HG03460 (cell line): ENCODE results near the gene RCN2.
"Not testable (repeated sequence)": the region's sequence is repeated elsewhere in the genome, so short reads cannot be mapped to it uniquely, and the experiment has no call there.

Experiments used
- ATAC-seq: cut with Tn5 transposase; IDR thresholded peaks from one replicate; pipeline ENCODE4 v1.9.1; 2021; ENCODE audit not compliant: unreplicated experiment

RCN2 gene

DNA sequence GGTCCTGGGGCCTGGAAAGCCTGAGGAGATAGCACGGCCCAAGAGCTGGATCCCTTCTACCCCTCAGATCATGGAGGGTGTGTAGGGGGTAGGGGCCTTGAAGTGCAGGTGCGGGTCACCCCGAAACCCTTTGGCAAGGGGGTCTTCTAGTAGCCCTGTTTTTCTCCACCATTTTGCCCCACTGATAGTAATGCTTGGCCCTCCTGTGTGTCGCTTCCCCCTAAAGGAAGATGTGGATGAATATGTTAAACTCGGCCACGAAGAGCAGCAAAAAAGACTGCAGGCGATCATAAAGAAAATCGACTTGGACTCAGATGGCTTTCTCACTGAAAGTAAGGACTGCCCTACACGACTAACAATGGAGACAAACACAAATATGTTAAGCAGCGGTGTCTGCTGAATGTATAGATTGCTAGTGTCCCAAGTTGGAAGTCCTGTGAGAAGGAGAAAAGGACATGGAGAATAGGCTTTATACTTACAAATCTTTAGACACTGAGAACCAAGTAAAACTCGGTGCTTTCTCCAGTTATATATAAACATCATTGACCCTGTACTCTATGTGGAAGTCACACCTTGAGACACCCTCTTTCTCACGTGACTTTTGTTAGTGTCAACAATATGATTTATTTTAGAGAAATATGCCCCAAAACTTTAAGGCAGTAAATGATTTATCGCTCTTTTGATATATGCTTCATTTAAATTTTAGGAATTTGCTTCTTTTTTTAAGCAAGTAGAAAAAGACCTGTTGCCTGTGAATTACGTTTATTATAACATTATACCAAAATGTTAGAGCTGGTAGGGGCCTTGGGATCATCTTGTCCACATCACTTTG is 802 bp downstream of the RCN2 start:
- no peak for ATAC-seq

DNA sequence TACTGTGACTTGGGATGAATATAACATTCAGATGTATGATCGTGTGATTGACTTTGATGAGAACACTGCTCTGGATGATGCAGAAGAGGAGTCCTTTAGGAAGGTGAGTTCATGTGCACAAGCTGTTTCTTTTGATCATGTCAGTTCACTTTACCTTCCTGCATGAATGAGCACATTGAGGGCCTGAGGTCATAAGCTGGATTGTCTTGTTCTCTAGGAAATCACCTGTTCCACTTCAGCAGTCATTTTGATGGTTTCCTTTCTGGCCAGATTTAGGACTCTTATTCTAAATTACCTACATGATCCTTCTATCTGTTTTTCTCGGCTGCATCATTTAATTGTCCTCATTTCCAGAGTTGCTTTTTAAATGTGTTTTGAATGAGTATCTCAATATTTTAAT is 4.1 kb downstream of the RCN2 start:
- ATAC-seq = no peak

DNA sequence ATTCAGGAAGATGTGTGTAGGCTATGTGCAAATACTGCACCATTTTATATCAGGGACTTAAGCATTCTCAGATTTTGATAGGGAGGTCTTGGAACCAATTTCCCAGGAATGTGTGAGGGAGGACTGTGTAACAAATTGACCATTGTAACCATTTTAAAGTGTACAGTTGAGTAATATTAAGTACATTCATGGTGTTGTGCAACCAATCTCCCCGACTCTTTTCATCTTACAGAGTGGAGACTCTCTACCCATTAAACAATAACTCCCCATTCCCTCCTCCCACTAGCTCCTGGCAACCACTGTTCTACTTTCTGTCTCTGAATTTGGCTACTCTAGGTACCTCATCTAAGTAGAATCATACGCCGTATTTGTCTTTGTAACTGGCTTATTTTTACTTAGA is 5.1 kb downstream of the RCN2 start:
- no peak for ATAC-seq

DNA sequence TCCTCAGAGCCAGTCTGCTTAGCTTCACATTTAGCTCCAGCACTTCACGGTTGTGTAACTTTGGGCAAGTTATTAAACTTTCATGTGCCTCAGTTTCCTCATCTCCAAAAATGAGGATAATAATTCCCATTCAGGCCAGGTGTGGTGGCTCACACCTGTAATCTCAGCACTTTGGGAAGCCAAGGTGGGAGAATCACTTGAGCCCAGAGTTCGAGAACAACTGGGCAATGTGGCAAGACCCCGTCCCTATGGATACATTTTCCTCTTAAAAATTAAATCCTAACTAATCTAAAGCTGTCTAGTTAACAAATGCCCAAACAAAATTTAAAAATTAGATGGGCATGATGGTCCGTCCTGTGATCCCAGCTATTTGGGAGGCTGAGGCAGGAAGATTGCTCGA is 7.2 kb downstream of the RCN2 start:
- no peak for ATAC-seq

DNA sequence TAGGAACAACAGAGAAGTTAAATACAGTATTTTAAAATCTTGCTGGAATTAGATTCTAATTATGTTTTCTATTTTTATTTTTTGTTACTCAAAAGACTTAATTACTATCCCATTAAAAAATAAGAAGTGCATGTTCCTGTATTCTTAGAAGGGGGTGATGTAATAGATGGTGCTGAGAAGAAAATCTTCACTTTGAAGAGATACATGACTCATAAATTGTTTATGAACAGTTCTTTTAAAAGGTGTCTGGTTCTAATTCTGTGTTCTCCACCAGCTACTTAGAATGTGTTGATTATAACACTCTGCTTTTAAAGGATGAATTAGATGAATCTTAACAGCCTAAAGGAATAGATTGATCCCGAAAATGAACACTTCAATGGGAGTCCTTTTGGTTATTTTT is 8.2 kb downstream of the RCN2 start:
- no peak for ATAC-seq

DNA sequence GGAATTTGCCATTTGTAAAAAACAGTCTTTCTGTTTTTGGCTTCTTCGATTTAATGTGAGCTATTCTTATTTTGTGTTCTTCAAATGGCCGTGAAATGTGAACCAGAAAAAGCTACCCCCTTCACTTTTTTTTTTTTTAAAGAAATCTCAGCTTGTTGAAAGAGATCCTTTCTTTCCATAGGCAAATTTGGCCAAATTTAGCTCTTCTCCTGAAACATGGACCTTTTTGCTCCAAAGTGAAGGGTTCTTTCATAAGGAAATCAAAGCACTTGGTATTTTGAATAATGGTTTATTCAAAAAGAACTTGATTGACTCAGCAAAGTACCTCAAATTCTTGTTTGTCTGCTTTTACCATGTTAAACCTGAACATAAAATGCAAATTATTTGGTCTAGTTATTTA is 10.1 kb downstream of the RCN2 start:
- ATAC-seq = no peak

DNA sequence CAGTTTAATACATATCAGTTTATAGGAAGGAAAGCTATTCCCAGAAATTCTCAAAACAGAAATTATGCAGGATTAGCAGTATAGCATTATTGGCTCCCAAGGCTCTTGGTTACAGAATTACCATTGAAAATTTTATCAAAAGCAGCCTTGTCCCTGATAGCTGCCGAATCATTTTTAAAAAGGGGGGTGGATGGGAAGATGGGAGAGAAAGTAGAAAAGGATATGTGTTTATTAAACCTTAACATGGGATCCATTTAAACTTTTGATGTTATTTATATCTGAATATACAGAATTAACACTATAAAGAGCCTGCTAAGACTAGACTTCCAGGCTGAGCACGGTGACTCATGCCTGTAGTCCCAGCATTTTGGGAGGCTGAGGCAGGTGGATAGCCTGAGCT is 10.8 kb downstream of the RCN2 start:
- ATAC-seq = no peak

DNA sequence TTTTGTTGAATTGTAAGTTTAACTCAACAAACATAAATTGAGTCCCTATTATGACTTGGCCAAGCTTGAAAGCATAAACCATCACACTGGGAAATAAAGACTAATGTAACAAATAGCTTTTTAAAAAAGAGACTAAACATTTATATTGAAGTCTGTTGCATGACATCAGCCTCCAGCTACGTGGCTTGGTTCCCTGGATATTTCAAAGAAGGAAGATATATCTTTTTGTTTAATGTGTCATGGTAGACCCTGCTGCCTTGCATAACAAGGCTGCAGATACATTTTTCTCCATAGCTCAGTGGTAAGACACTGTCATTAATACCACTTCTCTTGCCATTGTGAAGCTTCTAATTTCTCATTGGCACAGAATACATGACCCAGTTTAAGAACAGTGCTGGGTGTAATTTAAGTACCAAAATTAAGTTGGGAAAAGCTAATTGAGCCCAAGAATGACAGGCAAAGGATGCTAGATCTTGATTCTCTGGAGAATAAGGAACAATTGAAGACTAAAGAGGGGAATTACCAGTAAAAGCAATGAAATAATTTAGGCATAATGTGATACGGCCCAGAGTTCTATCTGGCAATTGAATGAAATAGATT is 14.0 kb downstream of the RCN2 start:
- no peak for ATAC-seq

DNA sequence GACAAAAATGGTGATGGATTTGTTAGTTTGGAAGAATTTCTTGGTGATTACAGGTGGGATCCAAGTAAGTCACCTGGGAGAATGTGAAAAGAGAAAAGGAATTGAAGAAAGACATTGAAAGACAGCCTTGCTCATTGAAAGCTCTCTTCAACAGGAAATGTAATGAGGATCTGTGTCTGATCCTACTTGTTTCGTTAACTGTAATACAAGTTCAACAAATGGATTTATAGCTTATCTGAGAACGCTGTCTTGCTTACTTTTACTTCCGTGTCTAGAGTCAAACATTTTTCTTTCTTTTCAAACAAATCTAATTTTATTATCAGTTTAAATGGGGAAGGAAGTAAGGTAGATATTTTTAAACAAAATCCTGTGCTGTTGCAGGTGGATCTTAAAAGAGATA is 15.9 kb downstream of the RCN2 start:
- ATAC-seq = no peak

DNA sequence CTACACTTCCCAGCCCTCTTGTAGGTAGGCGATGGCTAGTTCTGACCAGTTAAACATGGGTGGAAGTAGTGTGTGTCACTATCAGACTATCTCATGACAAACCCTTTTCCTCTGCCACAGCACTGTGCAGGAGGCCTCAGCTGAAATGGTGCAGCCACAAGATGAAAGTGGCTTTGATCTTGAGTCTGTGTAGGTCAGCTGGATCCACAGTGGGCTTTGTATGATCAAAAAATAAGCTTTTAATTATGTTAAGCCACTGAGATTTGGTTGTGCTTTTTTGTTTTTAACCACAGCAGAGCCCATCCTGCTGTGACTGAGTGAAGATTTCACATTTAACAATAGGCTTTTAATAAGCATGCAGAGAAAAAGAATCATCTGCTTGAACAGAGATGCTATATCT is 19.7 kb downstream of the RCN2 start:
- ATAC-seq = no peak

DNA sequence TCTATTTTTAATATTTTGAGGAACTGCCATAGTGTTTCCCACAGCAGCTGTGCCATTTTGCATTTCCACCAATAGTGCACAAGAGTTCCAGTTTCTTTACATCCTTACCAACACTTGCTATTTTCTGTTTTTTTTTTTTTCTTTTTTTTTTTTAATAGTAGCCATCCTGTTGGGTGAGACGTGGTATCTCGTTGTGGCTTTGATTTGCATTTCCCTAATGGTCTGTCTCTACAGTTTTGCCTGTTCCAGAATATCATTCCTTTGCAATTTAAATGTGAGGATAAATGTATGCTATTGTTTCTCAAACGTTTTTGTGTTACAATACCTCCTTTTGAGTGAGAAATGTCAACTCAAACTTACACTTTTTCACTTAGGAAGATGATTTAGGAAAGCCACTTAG is 22.4 kb downstream of the RCN2 start:
- ATAC-seq = no peak

DNA sequence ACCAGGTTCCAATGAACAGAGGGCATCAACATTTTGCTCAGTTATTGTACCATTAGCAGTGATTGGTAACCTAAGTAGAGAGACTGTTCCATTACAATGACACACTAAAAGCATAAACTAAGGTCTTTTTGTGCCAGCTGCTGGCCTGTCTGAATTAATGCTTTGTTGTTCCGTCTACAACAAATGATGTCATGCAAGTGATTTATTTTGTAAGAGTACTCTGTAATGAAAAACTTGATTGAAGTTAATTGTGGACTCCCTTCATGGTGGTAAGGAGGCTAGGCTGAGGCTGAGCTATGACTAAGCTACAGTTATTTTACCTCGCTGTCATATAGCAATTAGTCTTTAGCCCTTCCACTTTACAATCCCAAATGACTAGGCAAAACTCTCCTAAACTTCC is 23.2 kb downstream of the RCN2 start:
- no peak for ATAC-seq

DNA sequence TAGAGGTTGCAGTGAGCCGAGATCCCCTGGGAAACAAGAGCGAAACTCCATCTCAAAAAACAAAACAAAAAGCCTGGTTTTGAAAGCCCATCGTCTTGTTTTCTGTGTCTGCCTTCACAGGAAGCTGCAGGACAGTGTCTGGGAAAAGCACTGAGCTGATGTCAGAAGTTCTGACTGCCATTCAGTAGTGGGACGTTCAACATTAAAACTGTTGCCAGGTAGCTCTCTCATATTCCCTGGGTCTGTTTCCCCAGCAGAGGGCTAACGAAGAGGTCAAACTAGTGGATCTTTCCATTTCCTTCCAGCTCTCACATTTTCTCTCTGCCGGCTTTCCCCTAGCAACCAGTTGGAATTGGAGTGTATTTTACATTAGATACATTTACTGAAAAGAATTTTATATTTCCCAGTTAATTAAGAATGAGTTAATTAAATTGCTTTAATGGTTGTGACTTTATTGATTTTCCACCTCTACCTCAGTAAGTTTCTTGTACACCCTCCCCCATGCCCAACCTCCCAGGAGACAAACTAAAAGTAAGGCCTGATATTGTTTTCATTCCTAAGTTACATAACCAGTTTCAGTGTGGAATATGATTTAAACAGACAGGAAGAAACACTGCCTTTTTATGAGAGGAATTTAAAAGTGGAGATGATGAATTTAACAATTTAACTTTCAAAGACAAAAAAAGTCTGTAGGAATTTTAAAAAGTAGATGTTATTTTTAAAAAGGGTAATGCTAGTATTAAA is 29.9 kb downstream of the RCN2 start:
- no peak for ATAC-seq

DNA sequence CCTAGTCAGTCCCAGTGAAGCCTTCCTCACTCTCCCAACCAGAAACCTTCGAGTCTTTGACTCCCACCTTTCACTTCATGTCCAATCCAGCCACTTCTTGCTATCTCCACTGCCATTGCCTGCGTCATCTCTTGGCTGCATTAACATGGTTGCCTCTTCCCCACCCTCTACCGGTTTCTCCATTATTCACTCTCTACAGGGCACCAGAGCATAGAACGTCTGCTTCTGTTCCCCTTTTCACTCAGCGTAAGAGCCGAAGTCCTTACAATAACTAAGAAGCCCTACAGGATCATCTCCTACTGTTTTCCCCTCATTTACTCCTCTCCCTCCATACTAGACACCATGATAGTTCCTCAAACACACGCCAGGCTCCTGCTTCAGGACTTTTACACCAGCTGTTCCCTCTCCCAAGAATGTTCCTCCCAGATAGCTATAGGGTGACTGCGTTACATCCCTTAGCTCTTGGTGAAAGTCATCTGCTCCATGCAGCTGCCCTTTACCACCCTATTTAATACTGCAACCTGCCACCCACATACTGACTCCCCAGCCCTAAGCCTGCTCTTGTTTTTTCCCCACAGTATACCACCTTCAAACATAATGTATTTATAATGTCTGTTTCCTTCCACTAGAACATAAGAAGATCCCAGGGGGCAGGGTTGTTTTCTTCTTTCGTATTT is 30.9 kb downstream of the RCN2 start:
- ATAC-seq = no peak

DNA sequence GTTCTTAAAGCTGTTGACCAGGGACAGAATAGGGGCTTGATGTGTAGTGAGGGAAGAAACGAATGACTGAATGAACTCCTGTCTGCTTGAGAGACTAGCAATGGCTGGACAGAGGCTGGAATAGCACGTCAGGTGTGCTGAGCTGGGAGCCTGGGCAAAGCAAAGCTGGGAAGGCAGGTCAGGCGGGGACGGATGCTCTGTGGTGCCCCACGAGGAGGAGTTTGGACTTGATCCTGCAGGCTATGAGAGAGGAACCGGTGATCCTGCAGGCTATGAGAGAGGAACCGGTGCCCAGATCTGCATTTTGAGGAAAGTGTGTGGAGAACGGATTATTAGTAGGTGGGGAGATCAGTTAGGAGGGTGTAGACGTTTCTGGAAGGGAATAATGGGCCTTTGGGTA is 32.0 kb downstream of the RCN2 start:
- ATAC-seq = no peak

DNA sequence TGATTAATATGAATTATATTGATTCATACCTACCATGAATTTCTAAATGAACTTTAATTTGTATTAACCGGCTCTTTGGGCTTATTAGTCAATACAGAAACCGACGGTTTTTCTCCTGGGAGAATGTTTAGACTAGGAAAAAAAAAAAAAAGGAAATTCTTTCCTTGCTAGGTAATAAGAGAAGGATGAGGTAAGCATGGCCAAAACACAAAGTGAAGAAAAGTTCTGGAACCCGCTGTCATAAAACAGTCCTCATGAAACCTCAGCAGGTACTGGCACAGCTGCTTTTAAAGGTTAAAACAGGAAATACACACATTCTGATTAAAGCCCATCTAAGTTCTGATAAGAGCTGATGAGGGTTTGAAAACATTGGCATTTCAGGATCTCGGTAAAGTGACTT is 32.6 kb downstream of the RCN2 start:
- no peak for ATAC-seq

DNA sequence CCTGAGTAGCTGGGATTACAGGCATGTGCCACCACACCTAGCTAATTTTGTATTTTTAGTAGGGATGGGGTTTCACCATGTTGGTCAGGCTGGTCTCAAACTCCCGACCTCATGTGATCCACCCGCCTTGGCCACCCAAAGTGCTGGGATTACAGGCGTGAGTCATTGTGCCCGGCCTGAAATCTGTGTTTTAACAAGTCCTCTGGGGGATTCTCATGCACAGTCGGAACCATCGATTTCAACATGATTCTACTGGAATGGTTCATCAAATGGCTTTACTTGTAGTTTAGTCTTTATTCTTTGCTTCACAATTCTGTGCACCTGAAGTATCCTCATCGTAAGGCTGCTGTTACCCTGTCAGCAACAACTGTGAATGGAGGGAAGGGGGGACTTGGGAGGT is 34.5 kb downstream of the RCN2 start:
- ATAC-seq = not testable (repeated sequence)

DNA sequence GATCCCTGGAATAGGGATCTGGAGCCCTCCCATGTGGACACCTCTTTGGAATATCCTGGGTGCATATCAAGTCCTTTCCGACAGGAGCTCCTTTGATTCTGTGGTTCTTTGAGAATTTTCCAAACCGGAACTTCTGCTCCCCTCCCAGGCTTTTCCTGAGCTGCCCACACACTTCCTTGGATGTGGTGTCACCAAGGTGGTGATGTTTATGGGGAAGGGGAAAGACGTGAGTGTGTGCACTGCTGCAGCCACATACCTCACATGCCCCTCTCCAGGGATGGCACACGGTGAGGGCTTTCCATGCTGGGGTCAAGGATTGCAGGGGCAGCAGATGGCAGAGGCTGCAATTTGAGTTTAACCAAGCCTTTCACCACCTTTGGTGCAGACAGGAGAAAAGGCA is 35.5 kb downstream of the RCN2 start:
- no peak for ATAC-seq

DNA sequence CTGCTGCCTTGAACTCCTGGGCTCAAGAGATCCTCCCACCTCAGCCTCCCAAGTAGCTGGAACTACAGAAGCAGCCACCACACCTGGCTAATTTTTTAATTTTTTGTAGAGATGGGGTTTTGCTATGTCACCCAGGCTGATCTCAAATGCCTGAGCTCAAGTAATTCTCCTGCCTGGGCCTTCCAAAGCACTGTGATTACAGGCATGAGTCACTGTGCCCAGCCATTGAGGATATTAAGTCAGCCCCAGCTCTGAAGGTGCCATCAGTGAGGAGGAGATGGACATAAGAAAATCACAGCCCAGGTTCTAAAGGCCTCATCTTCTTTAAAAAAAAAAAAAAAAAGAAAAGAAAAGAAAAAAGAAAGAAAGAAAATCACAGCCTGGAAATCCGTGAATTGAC is 36.8 kb downstream of the RCN2 start:
- ATAC-seq = no peak

DNA sequence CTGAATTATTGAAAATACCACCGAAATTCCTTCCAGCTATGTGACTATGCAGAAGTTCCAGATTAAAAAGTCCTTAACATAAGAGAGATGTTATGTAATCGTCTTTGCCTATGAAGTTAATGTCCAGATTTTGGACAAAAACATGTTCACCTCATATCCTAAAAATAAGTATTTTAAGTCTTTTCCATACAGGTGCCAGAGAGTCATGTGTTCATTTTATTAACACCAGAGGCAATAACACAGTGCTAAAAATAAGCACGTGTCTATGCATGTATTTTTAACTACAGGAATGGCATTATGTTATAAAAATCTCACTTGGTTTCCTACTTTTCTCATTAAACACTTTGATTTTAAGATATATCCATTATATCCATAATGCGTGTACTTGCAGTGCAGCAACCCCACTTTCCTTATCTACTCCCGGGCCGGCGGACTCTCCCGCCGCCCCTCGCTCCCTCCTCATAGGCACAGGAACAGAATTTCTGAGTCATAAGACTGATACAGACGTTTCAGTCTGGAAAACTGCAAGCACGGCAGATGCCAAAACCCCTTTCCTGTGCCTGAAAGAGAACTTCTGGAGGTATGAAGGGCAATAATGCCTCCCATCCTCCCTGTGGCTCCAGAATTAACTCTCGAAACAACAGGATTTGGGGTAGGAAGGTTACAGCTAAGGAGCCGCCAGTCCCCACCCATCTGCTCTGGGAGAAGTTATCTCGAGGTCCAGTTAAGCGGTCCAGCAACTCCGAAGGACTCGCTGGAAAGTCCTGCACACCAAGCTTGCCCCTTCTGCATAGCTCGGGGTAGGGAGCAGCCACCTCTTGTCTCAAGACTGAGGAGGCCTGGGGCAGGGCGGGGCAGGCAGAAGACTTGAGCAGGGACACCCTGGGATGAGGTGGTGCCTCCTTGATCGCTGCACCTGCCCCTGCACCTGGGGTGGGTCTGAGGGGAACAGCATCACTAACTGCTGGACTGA is 41.1 kb downstream of the RCN2 start:
- ATAC-seq = no peak

DNA sequence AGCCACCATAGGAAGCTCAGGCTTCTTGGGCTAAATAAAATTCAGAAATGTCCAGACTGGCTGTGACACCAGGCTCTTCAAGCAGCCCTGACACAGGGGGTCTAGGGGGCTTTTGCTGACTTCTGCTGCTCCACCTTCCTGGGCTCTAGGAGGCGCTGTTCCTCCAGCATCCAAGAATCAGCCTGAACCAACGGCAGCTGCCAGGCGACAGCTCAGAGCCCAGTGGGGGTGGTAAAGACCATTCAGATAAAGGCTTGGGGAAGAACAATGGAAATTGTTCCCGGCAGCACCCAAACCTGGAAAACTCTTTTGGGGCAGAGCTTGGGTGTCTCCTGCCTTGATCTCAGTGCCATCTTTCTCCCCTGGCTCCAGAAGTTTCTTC is 41.8 kb downstream of the RCN2 start:
- no peak for ATAC-seq
